GM12878 (cell line): ENCODE measurements around the gene ZNF408. TPM values are rescaled to one million over a fixed set of nuclear protein-coding genes. Genes with fewer than 3 reads are reported as not detected.

ENCODE experiments used
- BMI1 ChIP-seq: fragments of 450-650 bp; IDR thresholded peaks from 2 replicates; pipeline ENCODE4 v1.6.1; 2016; ENCODE audit warnings: mild to moderate bottlenecking, moderate library complexity, borderline replicate concordance
- CHD1 ChIP-seq: IDR thresholded peaks from 2 replicates; pipeline ENCODE4 v1.6.1; 2012; ENCODE audit warnings: low read depth, low read length, improper control_type of control experiment
- EED ChIP-seq: sonication (generic); IDR thresholded peaks from 2 replicates; pipeline ENCODE4 v1.6.1; 2016; ENCODE audit warnings: antibody characterized with exemption, low read depth
- polyA plus RNA-seq, 11 experiments: library from polyadenylated mRNA; depleted of rRNA in 4 of 11; unstranded in 6 of 11; stranded (reverse) in 5 of 11; fragments of >200 nt; fragmentation: Nextera tagmentation in 4 of 11; fragmentation: Illumina TruSeq in 1 of 11; extraction: Ambion mirVana in 4 of 11; extraction: Trizol in 1 of 11; gene quantifications; 1 replicate in 1 of 11; 2 replicates in 10 of 11; pipeline versions ENCODE4 v1.2.1 to v1.2.3, GENCODE V29; 2011 to 2016; ENCODE audit warnings: inconsistent platforms in 2 of 11, missing spikeins in 2 of 11, low read depth in 1 of 11
- total RNA-seq, 4 experiments: library from RNA; depleted of rRNA in 3 of 4; stranded (reverse); fragments of >200 nt in 3 of 4; fragmentation: Illumina TruSeq in 1 of 4; extraction: Trizol in 1 of 4; gene quantifications; 2 replicates each; pipeline versions ENCODE4 v1.2.1 to v1.2.3, GENCODE V29; 2013 to 2021
- TF ChIP-seq, protein P1 (sequence below): fragments of 450-650 bp; IDR thresholded peaks from 2 replicates; pipeline ENCODE4 v1.6.1; 2017; ENCODE audit warnings: antibody characterized with exemption, mild to moderate bottlenecking, moderate library complexity
- TF ChIP-seq, protein P2 (sequence below): fragments of 450-650 bp; IDR thresholded peaks from 2 replicates; pipeline ENCODE4 v1.6.1; 2016; ENCODE audit warnings: mild to moderate bottlenecking, moderate library complexity, borderline replicate concordance

ZNF408 gene
- total and polyA plus RNA-seq, 10 of the 15 experiments (the other 5 are each of a cell fraction or from before 2014, with no cell fraction given), result 0.19 to 11.3 (median 7.2) TPM

- TF ChIP-seq, protein P1, sequence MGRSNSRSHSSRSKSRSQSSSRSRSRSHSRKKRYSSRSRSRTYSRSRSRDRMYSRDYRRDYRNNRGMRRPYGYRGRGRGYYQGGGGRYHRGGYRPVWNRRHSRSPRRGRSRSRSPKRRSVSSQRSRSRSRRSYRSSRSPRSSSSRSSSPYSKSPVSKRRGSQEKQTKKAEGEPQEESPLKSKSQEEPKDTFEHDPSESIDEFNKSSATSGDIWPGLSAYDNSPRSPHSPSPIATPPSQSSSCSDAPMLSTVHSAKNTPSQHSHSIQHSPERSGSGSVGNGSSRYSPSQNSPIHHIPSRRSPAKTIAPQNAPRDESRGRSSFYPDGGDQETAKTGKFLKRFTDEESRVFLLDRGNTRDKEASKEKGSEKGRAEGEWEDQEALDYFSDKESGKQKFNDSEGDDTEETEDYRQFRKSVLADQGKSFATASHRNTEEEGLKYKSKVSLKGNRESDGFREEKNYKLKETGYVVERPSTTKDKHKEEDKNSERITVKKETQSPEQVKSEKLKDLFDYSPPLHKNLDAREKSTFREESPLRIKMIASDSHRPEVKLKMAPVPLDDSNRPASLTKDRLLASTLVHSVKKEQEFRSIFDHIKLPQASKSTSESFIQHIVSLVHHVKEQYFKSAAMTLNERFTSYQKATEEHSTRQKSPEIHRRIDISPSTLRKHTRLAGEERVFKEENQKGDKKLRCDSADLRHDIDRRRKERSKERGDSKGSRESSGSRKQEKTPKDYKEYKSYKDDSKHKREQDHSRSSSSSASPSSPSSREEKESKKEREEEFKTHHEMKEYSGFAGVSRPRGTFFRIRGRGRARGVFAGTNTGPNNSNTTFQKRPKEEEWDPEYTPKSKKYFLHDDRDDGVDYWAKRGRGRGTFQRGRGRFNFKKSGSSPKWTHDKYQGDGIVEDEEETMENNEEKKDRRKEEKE, result no peak
- TF ChIP-seq, protein P2, sequence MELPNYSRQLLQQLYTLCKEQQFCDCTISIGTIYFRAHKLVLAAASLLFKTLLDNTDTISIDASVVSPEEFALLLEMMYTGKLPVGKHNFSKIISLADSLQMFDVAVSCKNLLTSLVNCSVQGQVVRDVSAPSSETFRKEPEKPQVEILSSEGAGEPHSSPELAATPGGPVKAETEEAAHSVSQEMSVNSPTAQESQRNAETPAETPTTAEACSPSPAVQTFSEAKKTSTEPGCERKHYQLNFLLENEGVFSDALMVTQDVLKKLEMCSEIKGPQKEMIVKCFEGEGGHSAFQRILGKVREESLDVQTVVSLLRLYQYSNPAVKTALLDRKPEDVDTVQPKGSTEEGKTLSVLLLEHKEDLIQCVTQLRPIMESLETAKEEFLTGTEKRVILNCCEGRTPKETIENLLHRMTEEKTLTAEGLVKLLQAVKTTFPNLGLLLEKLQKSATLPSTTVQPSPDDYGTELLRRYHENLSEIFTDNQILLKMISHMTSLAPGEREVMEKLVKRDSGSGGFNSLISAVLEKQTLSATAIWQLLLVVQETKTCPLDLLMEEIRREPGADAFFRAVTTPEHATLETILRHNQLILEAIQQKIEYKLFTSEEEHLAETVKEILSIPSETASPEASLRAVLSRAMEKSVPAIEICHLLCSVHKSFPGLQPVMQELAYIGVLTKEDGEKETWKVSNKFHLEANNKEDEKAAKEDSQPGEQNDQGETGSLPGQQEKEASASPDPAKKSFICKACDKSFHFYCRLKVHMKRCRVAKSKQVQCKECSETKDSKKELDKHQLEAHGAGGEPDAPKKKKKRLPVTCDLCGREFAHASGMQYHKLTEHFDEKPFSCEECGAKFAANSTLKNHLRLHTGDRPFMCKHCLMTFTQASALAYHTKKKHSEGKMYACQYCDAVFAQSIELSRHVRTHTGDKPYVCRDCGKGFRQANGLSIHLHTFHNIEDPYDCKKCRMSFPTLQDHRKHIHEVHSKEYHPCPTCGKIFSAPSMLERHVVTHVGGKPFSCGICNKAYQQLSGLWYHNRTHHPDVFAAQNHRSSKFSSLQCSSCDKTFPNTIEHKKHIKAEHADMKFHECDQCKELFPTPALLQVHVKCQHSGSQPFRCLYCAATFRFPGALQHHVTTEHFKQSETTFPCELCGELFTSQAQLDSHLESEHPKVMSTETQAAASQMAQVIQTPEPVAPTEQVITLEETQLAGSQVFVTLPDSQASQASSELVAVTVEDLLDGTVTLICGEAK, result no peak
- TF ChIP-seq BMI1, result no peak
- no peak for TF ChIP-seq CHD1
- TF ChIP-seq EED, result no peak
Observed at GRCh38 chr11:46711303-46711702, 10.5 kb downstream of the ZNF408 start (continued).
